Measurements from ENCODE around the gene RPSA. TPM values are rescaled to one million over a fixed set of nuclear protein-coding genes. Genes with fewer than 3 reads are reported as not detected.
"Not testable (repeated sequence)": the region's sequence is repeated elsewhere in the genome, so short reads cannot be mapped to it uniquely, and the experiment has no call there.

Gene RPSA
- total and polyA plus RNA-seq, 4 donors = 657 to 1,968 (median 1,258) TPM

GRCh38 chr3:39457361-39457760 is 50.8 kb downstream of the RPSA start:
- no peaks in the 10 kb centered on the region for H3K27me3 ChIP-seq (ENCODE audit: control insufficient read depth in 3 of 3, insufficient read depth in 3 of 3, low read length in 2 of 3)
- no peak overlapping the region for H3K27ac ChIP-seq (ENCODE audit: low read depth in 1 of 2, low read length in 1 of 2)
- DNase-seq (no peak), ATAC-seq (ENCODE audit: insufficient read depth, low FRiP score) (no peak)
- no peaks in the 10 kb centered on the region for H3K36me3 ChIP-seq (ENCODE audit: control insufficient read depth in 4 of 4, insufficient read depth in 4 of 4, low read length in 4 of 4)
- H3K9me3 ChIP-seq (ENCODE audit: control insufficient read depth in 4 of 4, insufficient read depth in 3 of 4, low read length in 3 of 4) = peaks cover 0 to 3% (median 0%) of the 10 kb centered on the region in 4 donors
- WGBS, 2 donors = 87 to 89% methylated on average over 9 of the region's 9 CpGs
- H3K4me3 ChIP-seq = no peak overlapping the region
- no peak for TF ChIP-seq CTCF (IDR thresholded peaks at IDR 0.05; ENCODE audit: control extremely low read depth, extremely low read depth)
- H3K4me1 ChIP-seq (ENCODE audit: control insufficient read depth in 5 of 5, insufficient read depth in 5 of 5, low read length in 5 of 5) = no peaks in the 10 kb centered on the region
- H3K9ac ChIP-seq (ENCODE audit: insufficient read depth in 1 of 2, low read length in 2 of 2) = no peak overlapping the region

- H3K4me1 ChIP-seq (ENCODE audit: control insufficient read depth in 5 of 5, insufficient read depth in 5 of 5, low read length in 5 of 5); H3K36me3 ChIP-seq (ENCODE audit: control insufficient read depth in 4 of 4, insufficient read depth in 4 of 4, low read length in 4 of 4); ATAC-seq (ENCODE audit: insufficient read depth, low FRiP score); H3K9ac ChIP-seq (ENCODE audit: insufficient read depth in 1 of 2, low read length in 2 of 2); H3K27me3 ChIP-seq (ENCODE audit: control insufficient read depth in 3 of 3, insufficient read depth in 3 of 3, low read length in 2 of 3); H3K4me3 ChIP-seq; H3K9me3 ChIP-seq (ENCODE audit: control insufficient read depth in 4 of 4, insufficient read depth in 3 of 4, low read length in 3 of 4); H3K27ac ChIP-seq (ENCODE audit: low read depth in 1 of 2, low read length in 1 of 2); DNase-seq: not testable (repeated sequence)
- WGBS, 2 donors = 92% methylated on average over 5 of the region's 5 CpGs
These were observed 52.1 kb downstream of the RPSA start for GRCh38 chr3:39458579-39458978.

GRCh38 chr3:39460677-39461076 is 54.2 kb downstream of the RPSA start:
- WGBS, 2 donors = 76 to 89% methylated on average over 2 of the region's 2 CpGs
- H3K4me1 ChIP-seq (ENCODE audit: control insufficient read depth in 5 of 5, insufficient read depth in 5 of 5, low read length in 5 of 5) = no peaks in the 10 kb centered on the region
- no peak overlapping the region for H3K4me3 ChIP-seq
- no peak overlapping the region for H3K27ac ChIP-seq (ENCODE audit: low read depth in 1 of 2, low read length in 1 of 2)
- H3K9me3 ChIP-seq (ENCODE audit: control insufficient read depth in 4 of 4, insufficient read depth in 3 of 4, low read length in 3 of 4) = peaks cover 0 to 3% (median 0%) of the 10 kb centered on the region in 4 donors
- no peak for ATAC-seq (ENCODE audit: insufficient read depth, low FRiP score)
- H3K27me3 ChIP-seq (ENCODE audit: control insufficient read depth in 3 of 3, insufficient read depth in 3 of 3, low read length in 2 of 3) = no peaks in the 10 kb centered on the region
- no peak for TF ChIP-seq CTCF (IDR thresholded peaks at IDR 0.05; ENCODE audit: control extremely low read depth, extremely low read depth)
- H3K9ac ChIP-seq (ENCODE audit: insufficient read depth in 1 of 2, low read length in 2 of 2) = no peak overlapping the region
- no peaks in the 10 kb centered on the region for H3K36me3 ChIP-seq (ENCODE audit: control insufficient read depth in 4 of 4, insufficient read depth in 4 of 4, low read length in 4 of 4)
- DNase-seq = no peak

Small RNAs within 50 kb of the gene (small RNA-seq; reads per million reads assigned to genes)
- gene SNORA6 (ENCODE audit: low replicate concordance) (not detected), gene SNORA62 (ENCODE audit: low replicate concordance) (not detected)

Other genes with a start within 250 kb of the RPSA start
- under 1 TPM; 0.37 to 0.67 TPM for gene XIRP1, start 214.1 kb upstream of the RPSA start, total RNA-seq
- gene XIRP1, start 214.1 kb upstream of the RPSA start, polyA plus RNA-seq = under 1 TPM; 0.08 to 0.81 TPM
- 1 to 10 TPM; 4.7 to 5.0 TPM for gene CX3CR1, start 126.7 kb upstream of the RPSA start, total RNA-seq
- 1 to 10 TPM in 1 of 2 donors, under 1 TPM in 1; 0.20 to 2.6 TPM for gene CX3CR1, start 126.7 kb upstream of the RPSA start, polyA plus RNA-seq
- not detected for gene CCR8, start 77.0 kb upstream of the RPSA start, total RNA-seq
- under 1 TPM in 1 of 2 donors, not detected in 1; 0.06 TPM for gene CCR8, start 77.0 kb upstream of the RPSA start, polyA plus RNA-seq
- 10 to 100 TPM; 26.7 to 31.0 TPM for gene SLC25A38, start 23.4 kb upstream of the RPSA start, total RNA-seq
- gene SLC25A38, start 23.4 kb upstream of the RPSA start, polyA plus RNA-seq = 10 to 100 TPM; 24.8 to 28.1 TPM
- under 1 TPM; 0.14 to 0.18 TPM for gene MOBP, start 61.0 kb downstream of the RPSA start, total RNA-seq
- gene MOBP, start 61.0 kb downstream of the RPSA start, polyA plus RNA-seq = under 1 TPM; 0.10 to 0.17 TPM